ENCODE measurements around the gene HYCC2.
"Not testable (repeated sequence)": the region's sequence is repeated elsewhere in the genome, so short reads cannot be mapped to it uniquely, and the experiment has no call there.

The HYCC2 gene

DNA sequence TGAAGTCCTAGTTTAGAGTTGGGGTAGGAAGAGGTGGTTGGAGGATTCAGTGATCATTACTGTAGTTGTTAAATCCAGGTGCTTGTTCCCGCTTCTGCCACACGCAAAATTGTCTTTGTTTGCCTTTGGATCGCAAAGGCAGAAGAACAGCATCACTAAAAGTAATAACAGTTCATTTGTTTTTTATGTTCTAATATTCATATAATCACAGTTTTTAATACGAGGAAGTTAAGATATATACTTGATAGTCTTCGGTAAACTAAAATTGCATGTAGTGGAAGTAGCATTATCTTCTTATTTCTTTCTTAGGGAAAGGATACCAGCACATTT is 695 bp upstream of the HYCC2 start:
- DNase-seq (ENCODE audit: low spot score) = no peak

DNA sequence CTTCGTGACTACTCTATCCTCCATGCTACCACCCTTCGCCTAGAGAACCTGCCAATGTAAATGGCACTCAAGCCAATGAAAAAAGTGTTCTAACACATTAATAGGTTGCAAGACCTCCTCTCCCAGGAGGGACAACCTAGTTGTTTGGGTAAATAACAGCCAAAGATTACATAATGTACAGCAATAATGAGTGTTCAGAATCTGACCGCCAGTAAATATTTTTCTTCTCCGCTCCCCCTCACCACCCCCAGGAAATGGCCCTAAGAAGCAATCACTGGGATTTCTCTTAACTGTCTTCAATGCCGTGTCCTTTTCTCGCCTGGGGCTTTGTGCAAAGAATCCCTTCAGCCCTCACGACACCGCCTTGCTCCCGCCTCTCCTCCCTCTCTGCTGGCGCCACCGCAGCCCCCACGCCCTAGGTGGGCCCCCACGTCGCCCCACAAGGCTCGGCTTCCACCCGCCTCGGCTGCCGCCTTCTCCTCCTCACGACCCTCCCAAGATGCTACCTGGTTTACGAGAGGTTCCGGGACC is 458 bp downstream of the HYCC2 start:
- DNase-seq (ENCODE audit: low spot score) = peak; percentile 19

DNA sequence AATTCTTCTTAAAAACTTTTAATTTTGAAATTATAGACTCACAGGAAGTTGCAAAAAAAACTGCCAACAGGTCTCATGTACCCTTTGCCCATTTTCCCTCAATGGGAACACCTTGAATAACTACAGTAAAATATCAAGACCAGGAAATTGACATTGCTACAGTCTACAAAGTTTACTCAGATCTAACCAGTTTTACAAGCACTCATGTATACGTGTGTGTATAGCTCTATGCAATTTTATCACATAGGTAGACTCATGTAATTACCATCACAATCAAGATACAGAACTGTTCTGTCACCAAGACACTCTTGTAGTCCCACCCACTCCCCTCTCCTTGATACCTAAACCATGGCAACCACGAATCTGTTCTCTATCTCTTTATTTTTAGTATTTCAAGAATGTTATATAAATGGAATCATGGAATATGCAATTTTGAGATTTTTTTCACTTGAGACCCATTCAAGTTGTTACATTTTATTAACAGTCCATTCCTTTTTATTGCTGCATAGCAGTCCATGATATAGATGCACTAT is 6.6 kb downstream of the HYCC2 start:
- DNase-seq (ENCODE audit: low spot score) = no peak

DNA sequence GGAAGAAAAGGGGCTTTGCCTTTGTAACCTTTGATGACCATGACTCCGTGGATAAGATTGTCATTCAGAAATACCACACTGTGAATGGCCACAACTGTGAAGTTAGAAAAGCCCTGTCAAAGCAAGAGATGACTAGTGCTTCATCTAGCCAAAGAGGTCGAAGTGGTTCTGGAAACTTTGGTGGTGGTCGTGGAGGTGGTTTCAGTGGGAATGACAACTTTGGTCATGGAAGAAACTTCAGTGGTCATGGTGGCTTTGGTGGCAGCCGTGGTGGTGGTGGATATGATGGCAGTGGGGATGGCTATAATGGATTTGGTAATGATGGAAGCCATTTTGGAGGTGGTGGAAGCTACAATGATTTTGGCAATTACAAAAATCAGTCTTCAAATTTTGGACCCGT is 8.0 kb downstream of the HYCC2 start:
- not testable (repeated sequence) for DNase-seq (ENCODE audit: low spot score)

DNA sequence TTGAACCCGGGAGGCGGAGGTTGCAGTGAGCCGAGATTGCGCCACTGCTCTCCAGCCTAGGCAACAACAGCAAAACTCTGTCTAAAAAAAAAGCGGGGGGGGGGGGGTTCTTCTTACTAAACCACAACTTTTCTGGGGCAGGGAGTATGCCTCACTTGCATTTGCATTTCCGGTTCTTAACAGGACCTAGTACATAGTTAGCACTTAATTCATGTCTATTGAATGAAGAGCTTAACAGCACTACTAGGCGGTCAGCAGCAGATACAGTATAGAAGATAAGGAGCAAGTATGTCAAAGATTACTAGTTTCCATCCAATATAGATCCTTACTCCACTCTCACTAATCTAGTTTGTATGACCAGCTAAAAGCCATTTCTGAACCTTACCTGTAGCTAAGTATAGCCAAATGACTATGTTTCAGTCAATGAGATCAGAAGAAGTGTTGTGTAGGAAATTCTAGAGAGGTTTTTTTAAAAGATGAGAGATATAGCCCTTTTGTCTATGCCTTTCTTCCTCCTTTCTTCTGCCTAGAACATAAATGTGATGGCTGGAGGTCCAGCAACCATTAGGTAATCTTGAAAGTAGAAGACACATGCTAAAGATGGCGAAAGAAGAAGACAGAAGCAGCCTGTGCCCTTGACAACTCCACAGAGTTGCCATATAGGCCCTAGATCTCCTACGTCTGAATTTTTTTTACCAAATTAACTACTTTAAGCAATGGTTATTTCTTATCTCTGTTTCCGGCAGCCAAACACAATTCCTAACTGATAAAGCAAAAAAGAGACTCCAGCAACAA is 11.3 kb downstream of the HYCC2 start:
- no peak for DNase-seq (ENCODE audit: low spot score)

DNA sequence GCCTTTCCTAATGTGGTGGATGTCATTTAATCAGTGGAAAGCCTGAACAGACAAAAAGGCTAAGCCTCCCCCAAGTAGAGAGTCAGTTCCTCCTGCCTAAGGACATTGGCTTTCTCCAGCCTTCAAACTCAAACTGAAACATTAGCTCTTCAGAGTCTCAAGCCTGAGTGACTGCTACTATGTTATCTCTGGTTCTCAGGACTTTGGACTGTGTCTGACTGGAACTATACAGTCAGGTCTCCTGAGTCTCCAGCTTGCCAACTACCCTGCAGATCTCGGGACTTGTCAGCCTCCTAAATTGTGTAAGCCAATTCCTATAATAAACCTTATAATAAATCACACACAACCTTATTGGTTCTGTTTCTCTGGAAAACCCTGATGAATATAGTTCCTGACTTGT is 12.6 kb downstream of the HYCC2 start:
- peak; percentile 20 for DNase-seq (ENCODE audit: low spot score)

DNA sequence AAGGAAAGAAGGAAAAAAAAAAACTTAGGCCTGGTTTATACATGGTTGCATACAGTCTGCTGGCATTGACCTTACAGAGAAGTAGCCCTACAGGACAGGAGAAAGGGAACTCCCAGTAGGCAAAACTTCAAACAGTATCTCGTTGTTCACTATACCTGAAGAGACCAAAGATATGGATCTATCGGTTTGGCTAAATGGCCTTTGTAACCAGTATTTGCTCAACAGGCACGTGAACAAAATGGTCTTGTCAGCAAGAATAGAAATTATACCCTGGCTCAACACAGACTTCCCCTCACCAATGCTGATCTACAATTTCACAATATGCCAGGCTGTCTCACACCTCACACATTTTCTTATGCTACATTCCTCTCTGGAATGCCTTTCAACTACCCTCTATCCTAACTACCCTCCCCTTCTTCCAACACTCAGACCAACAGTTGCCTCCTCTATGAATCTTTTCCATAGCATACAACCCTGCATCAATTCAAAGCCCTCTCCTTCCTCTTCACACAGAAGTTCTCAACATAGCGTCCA is 13.7 kb downstream of the HYCC2 start:
- peak; percentile 15 for DNase-seq (ENCODE audit: low spot score)

DNA sequence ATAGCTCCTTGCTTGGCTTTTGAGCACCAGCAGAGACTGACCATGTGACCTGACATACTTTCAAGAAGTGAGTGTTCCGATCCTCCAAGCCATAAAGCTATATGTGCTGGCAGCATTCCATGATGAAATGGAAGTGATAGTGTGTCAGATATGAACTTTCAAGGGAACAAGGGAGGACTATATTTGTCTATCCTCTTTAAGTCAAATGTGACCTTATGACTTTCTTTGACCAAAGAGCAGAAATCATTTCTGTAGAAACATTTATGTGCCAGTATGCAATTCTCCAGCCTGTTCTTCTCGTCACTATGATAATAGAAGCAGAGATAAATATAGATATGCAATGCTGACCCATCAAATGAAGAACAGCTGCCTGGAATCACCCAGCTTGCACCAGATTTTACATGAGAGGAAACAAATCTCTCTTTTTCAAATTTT is 14.4 kb downstream of the HYCC2 start:
- no peak for DNase-seq (ENCODE audit: low spot score)

DNA sequence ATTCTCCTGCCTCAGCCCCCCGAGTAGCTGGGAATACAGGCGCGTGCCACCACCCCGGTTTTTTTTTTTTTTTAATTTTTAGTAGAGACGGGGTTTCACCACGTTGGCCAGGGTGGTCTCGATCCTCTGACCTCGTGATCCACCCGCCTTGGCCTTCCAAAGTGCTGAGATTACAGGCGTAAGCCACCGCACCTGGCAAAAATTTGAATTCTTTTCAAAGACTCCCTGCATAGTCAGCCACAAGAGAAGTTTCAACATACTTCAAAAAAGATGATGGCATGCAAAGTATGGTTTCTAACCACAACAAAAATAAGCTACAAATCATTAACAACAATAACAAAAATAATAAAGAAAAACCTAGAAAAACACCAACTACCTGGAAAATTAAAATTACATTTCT is 22.0 kb downstream of the HYCC2 start:
- no peak for DNase-seq (ENCODE audit: low spot score)

DNA sequence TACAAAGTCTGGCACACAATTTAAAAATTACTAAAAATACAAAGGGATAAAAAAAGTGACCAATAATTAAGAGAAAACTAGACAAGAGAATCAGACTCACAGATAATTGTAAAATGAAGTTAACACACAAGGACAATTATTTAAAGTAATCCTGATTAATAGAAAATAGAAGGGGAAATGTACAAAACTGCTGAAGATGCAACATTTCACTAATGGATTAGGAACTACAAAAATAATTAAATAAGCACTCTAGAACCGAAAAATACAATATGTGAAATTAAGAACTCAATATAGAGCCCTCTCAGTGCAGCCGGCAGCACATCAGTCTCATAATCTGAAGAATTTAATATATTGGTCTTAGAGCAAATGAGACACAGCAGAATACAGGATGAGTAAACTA is 24.6 kb downstream of the HYCC2 start:
- no peak for DNase-seq (ENCODE audit: low spot score)

DNA sequence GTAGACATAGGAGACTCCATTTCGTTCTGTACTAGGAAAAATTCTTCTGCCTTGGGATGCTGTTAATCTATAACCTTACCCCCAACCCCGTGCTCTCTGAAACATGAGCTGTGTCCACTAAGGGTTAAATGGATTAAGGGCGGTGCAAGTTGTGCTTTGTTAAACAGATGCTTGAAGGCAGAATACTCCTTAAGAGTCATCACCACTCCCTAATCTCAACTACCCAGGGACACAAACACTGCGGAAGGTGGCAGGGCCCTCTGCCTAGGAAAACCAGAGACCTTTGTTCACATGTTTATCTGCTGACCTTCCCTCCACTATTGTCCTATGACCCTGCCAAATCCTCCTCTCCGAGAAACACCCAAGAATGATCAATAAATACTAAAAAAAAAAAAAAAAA is 28.4 kb downstream of the HYCC2 start:
- not testable (repeated sequence) for DNase-seq (ENCODE audit: low spot score)

DNA sequence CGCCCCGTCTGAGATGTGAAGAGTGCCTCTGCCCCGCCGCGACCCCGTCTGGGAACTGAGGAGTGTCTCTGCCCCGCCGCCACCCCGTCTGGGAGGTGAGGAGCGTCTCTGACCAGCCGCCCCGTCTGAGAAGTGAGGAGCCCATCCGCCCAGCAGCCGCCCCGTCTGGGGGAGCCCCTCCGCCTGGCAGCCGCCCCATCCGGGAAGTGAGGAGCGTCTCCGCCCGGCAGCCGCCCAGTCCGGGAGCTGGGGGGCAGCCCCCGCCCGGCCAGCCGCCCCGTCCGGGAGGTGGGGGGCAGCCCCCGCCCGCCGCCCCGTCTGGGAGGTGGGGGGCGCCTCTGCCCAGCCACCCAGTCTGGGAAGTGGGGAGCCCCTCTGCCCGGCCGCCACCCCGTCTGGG is 29.0 kb downstream of the HYCC2 start:
- DNase-seq (ENCODE audit: low spot score) = not testable (repeated sequence)

DNA sequence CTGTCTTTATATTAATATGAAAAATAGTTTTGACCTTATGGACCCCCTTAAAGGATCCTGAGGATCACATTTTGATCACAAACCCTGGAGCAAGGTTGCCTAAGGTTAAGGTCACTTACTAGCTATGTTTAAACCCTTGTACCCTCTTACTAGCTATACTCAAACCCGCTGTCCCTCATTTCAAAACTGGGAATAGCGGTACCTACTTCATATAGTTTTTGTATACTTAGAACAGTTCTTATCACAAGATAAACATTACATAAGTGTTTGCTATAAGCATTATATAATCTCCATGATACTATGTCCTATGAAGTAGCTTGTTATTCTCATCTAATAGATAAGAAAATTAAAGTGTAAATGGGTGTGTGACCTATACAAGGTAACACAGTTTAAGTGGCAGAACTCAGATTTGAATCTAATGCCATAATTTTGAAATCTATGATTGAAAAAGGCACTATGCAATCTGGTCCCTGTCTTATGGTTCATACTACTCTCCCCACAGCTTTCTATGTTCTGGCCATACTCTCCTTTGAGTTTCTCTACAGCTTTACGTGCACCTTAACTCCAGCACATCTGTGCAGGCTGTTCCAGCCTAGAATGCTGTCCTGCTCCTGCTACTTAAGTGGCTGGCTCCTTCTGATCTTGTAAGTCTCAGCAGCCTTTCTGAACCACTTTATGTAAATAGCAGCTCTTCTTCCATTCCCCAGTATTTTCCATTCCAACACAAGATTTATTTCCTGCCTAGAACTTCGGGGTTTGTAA is 30.4 kb downstream of the HYCC2 start:
- peak; percentile 33 for DNase-seq (ENCODE audit: low spot score)

DNA sequence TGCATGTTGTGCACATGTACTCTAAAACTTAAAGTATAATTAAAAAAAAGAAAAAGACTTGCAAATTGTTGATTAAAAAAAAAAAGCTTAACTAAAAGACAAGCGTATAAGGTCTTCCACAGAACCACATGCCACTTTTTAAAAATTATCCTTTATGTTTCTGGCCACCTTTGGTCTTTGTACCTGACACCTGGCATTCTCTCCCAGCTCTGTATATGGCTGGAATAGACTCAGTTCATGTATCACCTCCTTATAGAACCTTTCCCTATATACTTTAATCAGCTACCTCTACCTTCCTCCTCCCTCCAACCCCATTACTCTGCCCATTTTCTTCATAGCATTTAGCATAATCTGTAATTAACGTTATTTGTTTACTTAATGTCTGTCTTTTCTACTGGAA is 32.6 kb downstream of the HYCC2 start:
- no peak for DNase-seq (ENCODE audit: low spot score)

DNA sequence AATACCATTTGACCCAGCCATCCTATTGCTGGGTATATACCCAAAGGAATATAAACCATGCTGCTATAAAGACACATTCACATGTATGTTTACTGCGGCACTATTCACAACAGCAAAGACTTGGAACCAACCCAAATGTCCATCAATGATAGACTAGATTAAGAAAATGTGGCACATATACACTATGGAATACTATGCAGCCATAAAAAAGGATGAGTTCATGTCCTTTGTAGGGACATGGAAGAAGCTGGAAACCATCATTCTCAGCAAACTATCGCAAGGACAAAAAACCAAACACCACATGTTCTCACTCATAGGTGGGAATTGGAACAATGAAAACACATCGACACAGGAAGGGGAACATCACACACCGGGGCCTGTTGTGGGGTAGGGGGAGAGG is 33.1 kb downstream of the HYCC2 start:
- not testable (repeated sequence) for DNase-seq (ENCODE audit: low spot score)

DNA sequence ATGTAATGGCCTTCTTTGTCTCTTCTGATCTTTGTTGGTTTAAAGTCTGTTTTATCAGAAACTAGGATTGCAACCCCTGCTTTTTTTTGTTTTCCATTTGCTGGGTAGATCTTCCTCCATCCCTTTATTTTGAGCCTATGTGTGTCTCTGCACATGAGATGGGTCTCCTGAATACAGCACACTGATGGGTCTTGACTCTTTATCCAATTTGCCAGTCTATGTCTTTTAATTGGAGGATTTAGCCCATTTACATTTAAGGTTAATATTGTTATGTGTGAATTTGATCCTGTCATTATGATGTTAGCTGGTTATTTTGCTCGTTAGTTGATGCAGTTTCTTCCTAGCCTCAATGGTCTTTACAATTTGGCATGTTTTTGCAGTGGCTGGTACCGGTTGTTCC is 37.1 kb downstream of the HYCC2 start:
- not testable (repeated sequence) for DNase-seq (ENCODE audit: low spot score)

DNA sequence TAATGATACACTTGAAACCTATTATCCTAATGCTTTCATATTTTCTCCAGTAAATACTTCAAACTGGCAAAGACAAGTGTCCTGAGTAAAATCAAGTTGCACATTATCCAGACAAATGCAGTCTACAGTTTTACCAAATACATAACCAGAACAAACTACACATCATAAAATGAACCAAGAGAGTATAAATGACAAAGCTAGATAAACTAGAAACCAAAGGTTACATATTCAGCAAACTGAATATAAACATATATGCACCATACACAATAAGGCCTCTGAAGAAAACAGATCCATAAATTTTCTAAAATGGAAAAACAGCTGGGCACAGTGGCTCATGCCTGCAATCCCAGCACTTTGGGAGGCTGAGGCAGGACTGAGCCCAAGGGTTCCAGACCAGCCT is 47.0 kb downstream of the HYCC2 start:
- DNase-seq (ENCODE audit: low spot score) = no peak

DNA sequence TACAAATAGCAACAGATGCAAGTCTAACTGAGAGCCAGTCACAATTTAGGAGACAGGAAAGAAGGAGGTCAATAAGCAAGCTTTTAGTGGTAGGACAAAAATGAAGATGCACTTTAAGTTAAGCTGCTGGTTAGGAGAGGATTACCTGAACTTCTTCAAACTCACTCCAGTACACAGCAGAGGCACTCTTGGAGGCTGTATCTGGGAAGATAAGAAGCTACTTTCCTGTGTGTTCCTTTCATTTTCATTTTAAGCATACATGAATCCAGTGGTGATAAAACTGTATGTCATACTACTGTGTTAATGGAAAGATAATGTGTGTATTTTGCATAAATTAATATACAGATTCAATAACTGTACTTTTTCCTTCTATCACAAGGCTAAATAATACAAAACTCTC is 49.6 kb downstream of the HYCC2 start:
- DNase-seq (ENCODE audit: low spot score) = no peak

All from HuH-7 (cell line).